Left kidney (tissue), 2 donors: Measurements from ENCODE around the gene RSRC1. TPM values are rescaled to one million over a fixed set of nuclear protein-coding genes. Genes with fewer than 3 reads are reported as not detected.
A peak's percentile ranks its signal among the peaks of the same experiment; 100 is the strongest.
"Not testable (repeated sequence)": the region's sequence is repeated elsewhere in the genome, so short reads cannot be mapped to it uniquely, and the experiment has no call there.

Experiments
- DNase-seq: peaks from one replicate; pipeline ENCODE4 v3.0.0-alpha.2; 2013
- polyA plus RNA-seq: library from polyadenylated mRNA; unstranded; fragments of 120-200 nt; gene quantifications from one replicate; pipeline ENCODE4 v1.2.1, GENCODE V29; 2013; ENCODE audit not compliant: insufficient read length

The RSRC1 gene
- polyA plus RNA-seq, 1 donor, result 40.0 TPM

GRCh38 chr3:158402590-158402989 lies 292.7 kb downstream of the RSRC1 start:
- no peak for DNase-seq

GRCh38 chr3:158403013-158403412 lies 293.1 kb downstream of the RSRC1 start:
- no peak for DNase-seq

- DNase-seq, result no peak
Observed at GRCh38 chr3:158404131-158404718, 294.3 kb downstream of the RSRC1 start.

GRCh38 chr3:158405507-158405906 lies 295.6 kb downstream of the RSRC1 start:
- DNase-seq, result no peak

GRCh38 chr3:158407844-158408517 lies 298.1 kb downstream of the RSRC1 start:
- no peak for DNase-seq

- DNase-seq, result not testable (repeated sequence)
Observed at GRCh38 chr3:158408518-158408897, 298.6 kb downstream of the RSRC1 start.

- DNase-seq, result no peak
Observed at GRCh38 chr3:158418035-158418434, 308.1 kb downstream of the RSRC1 start.

GRCh38 chr3:158419820-158420653 lies 310.1 kb downstream of the RSRC1 start:
- DNase-seq, result no peak

- DNase-seq, result no peak
Observed at GRCh38 chr3:158420654-158421396, 310.9 kb downstream of the RSRC1 start.

GRCh38 chr3:158430448-158430847 lies 320.6 kb downstream of the RSRC1 start:
- DNase-seq, result no peak

- no peak for DNase-seq
Observed at GRCh38 chr3:158430968-158431367, 321.1 kb downstream of the RSRC1 start.

GRCh38 chr3:158431829-158432228 lies 321.9 kb downstream of the RSRC1 start:
- DNase-seq, result no peak

- DNase-seq, result peak; percentile 78
Observed at GRCh38 chr3:158434412-158435038, 324.6 kb downstream of the RSRC1 start.

GRCh38 chr3:158443632-158444031 lies 333.7 kb downstream of the RSRC1 start:
- DNase-seq, result no peak

GRCh38 chr3:158447408-158447807 lies 337.5 kb downstream of the RSRC1 start:
- DNase-seq, result no peak

GRCh38 chr3:158451405-158452055 lies 341.6 kb downstream of the RSRC1 start:
- DNase-seq, result no peak

GRCh38 chr3:158452334-158452733 lies 342.4 kb downstream of the RSRC1 start:
- no peak for DNase-seq

GRCh38 chr3:158453004-158453403 lies 343.1 kb downstream of the RSRC1 start:
- DNase-seq, result no peak

GRCh38 chr3:158453865-158454264 lies 344.0 kb downstream of the RSRC1 start:
- no peak for DNase-seq

GRCh38 chr3:158455406-158455805 lies 345.5 kb downstream of the RSRC1 start:
- no peak for DNase-seq

- no peak for DNase-seq
Observed at GRCh38 chr3:158456114-158456513, 346.2 kb downstream of the RSRC1 start.
